Vagina (tissue), 2 donors: Measurements from ENCODE around the gene SPR. TPM values are rescaled to one million over a fixed set of nuclear protein-coding genes. Genes with fewer than 3 reads are reported as not detected.

ENCODE experiments used
- DNase-seq, 2 donors: peaks; one replicate each; pipeline ENCODE4 v3.0.0-alpha.2; 2017; ENCODE audit errors: extremely low spot score in 2 of 2
- H3K27ac ChIP-seq: fragments of 200-600 bp; sonication (generic); one replicate; pipeline ENCODE4 v1.5.1; 2019
- H3K27me3 ChIP-seq: fragments of 200-600 bp; sonication (generic); one replicate; pipeline ENCODE4 v1.5.1; 2019
- H3K36me3 ChIP-seq, 2 donors: fragments of 200-600 bp; sonication (generic); one replicate each; pipeline ENCODE4 v1.5.1; 2017 to 2019
- H3K4me1 ChIP-seq: fragments of 200-600 bp; sonication (generic); one replicate; pipeline ENCODE4 v1.5.1; 2019
- H3K4me3 ChIP-seq, 2 donors: fragments of 200-600 bp; sonication (generic); 1 replicate in 1 of 2; 2 replicates in 1 of 2; pipeline ENCODE4 v1.5.1; 2016 to 2019
- H3K9me3 ChIP-seq: fragments of 200-600 bp; sonication (generic); one replicate; pipeline ENCODE4 v1.5.1; 2019
- POLR2A ChIP-seq, 2 donors: fragments of 450-650 bp; IDR thresholded peaks; one replicate each; pipeline ENCODE4 v1.6.1; 2017; ENCODE audit warnings: antibody characterized with exemption in 2 of 2, mild to moderate bottlenecking in 2 of 2, moderate library complexity in 2 of 2
- POLR2AphosphoS5 ChIP-seq, 2 donors: sonication (generic); formaldehyde crosslinking; IDR thresholded peaks; one replicate each; pipeline ENCODE4 v1.9.0; 2017; ENCODE audit warnings: antibody characterized with exemption in 2 of 2, mild to moderate bottlenecking in 2 of 2, low read depth in 1 of 2; ENCODE audit not compliant: insufficient read depth in 1 of 2
- intact Hi-C: fragments of 100-400 bp; cut with DNase I; formaldehyde crosslinking; loops from one replicate; pipeline ENCODE4 v1.15.1; 2023
- total RNA-seq: library from RNA; depleted of rRNA; stranded (reverse); fragments of >200 nt; gene quantifications from one replicate; pipeline ENCODE4 v1.2.3, GENCODE V29; 2016
- TF ChIP-seq, protein P1 (sequence below), 3 experiments: fragments of 450-650 bp in 2 of 3; fragments of 200-600 bp in 1 of 3; sonication (generic) in 1 of 3; IDR thresholded peaks; one replicate each; pipeline ENCODE4 v1.5.1; 2017 to 2019; ENCODE audit warnings: antibody characterized with exemption in 3 of 3, mild to moderate bottlenecking in 2 of 3, moderate library complexity in 2 of 3

The SPR gene
- total RNA-seq, 1 donor from 2014 or later, result 45.7 TPM

- DNase-seq, result no peak
- H3K9me3 ChIP-seq, result no peaks in the 10 kb centered on the region
- no peak for TF ChIP-seq POLR2A (IDR thresholded peaks at IDR 0.05)
- TF ChIP-seq, protein P1, sequence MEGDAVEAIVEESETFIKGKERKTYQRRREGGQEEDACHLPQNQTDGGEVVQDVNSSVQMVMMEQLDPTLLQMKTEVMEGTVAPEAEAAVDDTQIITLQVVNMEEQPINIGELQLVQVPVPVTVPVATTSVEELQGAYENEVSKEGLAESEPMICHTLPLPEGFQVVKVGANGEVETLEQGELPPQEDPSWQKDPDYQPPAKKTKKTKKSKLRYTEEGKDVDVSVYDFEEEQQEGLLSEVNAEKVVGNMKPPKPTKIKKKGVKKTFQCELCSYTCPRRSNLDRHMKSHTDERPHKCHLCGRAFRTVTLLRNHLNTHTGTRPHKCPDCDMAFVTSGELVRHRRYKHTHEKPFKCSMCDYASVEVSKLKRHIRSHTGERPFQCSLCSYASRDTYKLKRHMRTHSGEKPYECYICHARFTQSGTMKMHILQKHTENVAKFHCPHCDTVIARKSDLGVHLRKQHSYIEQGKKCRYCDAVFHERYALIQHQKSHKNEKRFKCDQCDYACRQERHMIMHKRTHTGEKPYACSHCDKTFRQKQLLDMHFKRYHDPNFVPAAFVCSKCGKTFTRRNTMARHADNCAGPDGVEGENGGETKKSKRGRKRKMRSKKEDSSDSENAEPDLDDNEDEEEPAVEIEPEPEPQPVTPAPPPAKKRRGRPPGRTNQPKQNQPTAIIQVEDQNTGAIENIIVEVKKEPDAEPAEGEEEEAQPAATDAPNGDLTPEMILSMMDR (IDR thresholded peaks at IDR 0.05), result no peak
- no peak for TF ChIP-seq POLR2AphosphoS5 (IDR thresholded peaks at IDR 0.05; ENCODE audit: insufficient read depth in 1 of 2, low read depth in 1 of 2)
- H3K27me3 ChIP-seq, result no peaks in the 10 kb centered on the region
- no peaks in the 10 kb centered on the region for H3K36me3 ChIP-seq
- H3K27ac ChIP-seq, result peak overlapping the region; percentile 94
- peaks cover 22% of the 10 kb centered on the region for H3K4me1 ChIP-seq
- intact Hi-C loops, result no loop called here
- H3K4me3 ChIP-seq, result peak overlapping the region; percentile 72 to 78
Measured at GRCh38 chr2:72888438-72889202, 1.4 kb downstream of the SPR start.

DNA sequence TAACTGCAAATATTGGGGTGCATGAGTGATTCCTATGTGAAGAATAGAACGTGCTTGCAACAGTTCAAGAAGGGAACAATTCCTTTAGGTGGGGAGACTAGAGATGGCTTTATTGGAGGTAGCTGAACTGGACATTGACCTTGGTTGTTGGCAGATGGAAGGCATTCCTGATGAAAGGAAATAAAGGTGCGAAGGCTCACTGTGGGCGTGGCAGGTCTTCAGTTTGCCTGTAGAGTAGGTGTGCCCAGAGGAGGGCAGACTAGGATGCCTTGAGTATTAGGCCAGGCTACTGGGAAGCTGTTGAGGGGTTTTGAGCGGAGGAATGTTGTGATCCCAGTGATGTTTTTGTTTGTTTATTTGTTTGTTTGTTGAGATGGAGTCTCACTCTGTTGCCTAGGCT is 2.8 kb downstream of the SPR start:
- Histone ChIP-seq H3K27me3 (no peaks in the 10 kb centered on the region), H3K4me1 (peaks cover 22% of the 10 kb centered on the region), H3K27ac (no peak overlapping the region), H3K9me3 (no peaks in the 10 kb centered on the region), H3K36me3 (no peaks in the 10 kb centered on the region), H3K4me3 (no peak overlapping the region)
- TF ChIP-seq POLR2A (IDR thresholded peaks at IDR 0.05) (no peak), POLR2AphosphoS5 (IDR thresholded peaks at IDR 0.05; ENCODE audit: insufficient read depth in 1 of 2, low read depth in 1 of 2) (no peak)
- no peak for DNase-seq
- intact Hi-C loops, result loop anchor here (5.0 kb wide), 1 partner anchor 267 kb away; no protein-coding TSS in a partner anchor

- no peak for TF ChIP-seq POLR2AphosphoS5 (IDR thresholded peaks at IDR 0.05; ENCODE audit: insufficient read depth in 1 of 2, low read depth in 1 of 2)
- TF ChIP-seq, protein P1 (IDR thresholded peaks at IDR 0.05), result no peak
- no peak for TF ChIP-seq POLR2A (IDR thresholded peaks at IDR 0.05)
- DNase-seq, result no peak
- intact Hi-C loops, result loop anchor here (5.0 kb wide), 1 partner anchor 266 kb away; no protein-coding TSS in a partner anchor
- Histone ChIP-seq H3K9me3 (no peaks in the 10 kb centered on the region), H3K4me1 (peaks cover 33% of the 10 kb centered on the region), H3K27ac (no peak overlapping the region), H3K27me3 (no peaks in the 10 kb centered on the region), H3K4me3 (no peak overlapping the region), H3K36me3 (no peaks in the 10 kb centered on the region)
Measured at GRCh38 chr2:72891091-72891818, 4.0 kb downstream of the SPR start.

GRCh38 chr2:72892506-72893173 is 5.4 kb downstream of the SPR start:
- intact Hi-C loops, result loop anchor here (5.0 kb wide), 1 partner anchor 265 kb away; no protein-coding TSS in a partner anchor
- Histone ChIP-seq H3K36me3 (no peaks in the 10 kb centered on the region), H3K4me3 (no peak overlapping the region), H3K4me1 (peaks cover 27% of the 10 kb centered on the region), H3K27me3 (no peaks in the 10 kb centered on the region), H3K9me3 (no peaks in the 10 kb centered on the region), H3K27ac (no peak overlapping the region)
- no peak for TF ChIP-seq POLR2A (IDR thresholded peaks at IDR 0.05)
- TF ChIP-seq, protein P1 (IDR thresholded peaks at IDR 0.05), result peak in 2 of 3 experiments; percentile 33 to 52
- no peak for DNase-seq

GRCh38 chr2:72893594-72894319 is 6.5 kb downstream of the SPR start:
- Histone ChIP-seq H3K4me1 (peaks cover 18% of the 10 kb centered on the region), H3K27me3 (no peaks in the 10 kb centered on the region)
- no peak for TF ChIP-seq POLR2AphosphoS5 (IDR thresholded peaks at IDR 0.05; ENCODE audit: insufficient read depth in 1 of 2, low read depth in 1 of 2)
- no peak for TF ChIP-seq POLR2A (IDR thresholded peaks at IDR 0.05)
- TF ChIP-seq, protein P1 (IDR thresholded peaks at IDR 0.05), result peak in 1 of 3 experiments; percentile 8

More at GRCh38 chr2:72893594-72894319, 6.5 kb downstream of the SPR start:
- no peak for DNase-seq
- intact Hi-C loops, result loop anchor here (5.0 kb wide), 1 partner anchor 264 kb away; no protein-coding TSS in a partner anchor
- Histone ChIP-seq H3K36me3 (no peaks in the 10 kb centered on the region), H3K27ac (no peak overlapping the region), H3K4me3 (no peak overlapping the region), H3K9me3 (no peaks in the 10 kb centered on the region)
